ENCODE data around the gene CNOT2.
"Not testable (repeated sequence)": the region's sequence is repeated elsewhere in the genome, so short reads cannot be mapped to it uniquely, and the experiment has no call there.

DNA sequence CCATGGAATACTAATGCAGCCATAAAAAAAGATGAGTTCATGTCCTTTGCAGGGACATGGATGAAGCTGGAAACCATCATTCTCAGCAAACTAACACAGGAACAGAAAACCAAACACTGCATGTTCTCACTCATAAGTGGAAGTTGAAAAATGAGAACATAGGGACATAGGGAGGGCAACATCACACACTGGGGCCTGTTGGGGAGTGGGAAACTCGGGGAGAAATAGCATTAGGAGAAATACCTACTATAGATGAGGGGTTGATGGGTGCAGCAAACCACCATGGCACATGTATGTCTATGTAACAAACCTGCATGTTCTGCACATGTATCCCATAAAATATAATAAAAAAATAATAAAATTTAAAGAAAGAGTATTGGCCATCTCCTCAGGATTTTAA is 149.4 kb downstream of the CNOT2 start:
- TF ChIP-seq TAF1 (conservative IDR thresholded peaks at IDR 0.05); RAD21 (IDR thresholded peaks at IDR 0.05); GABPA (IDR thresholded peaks at IDR 0.05 in 1 of 2, conservative IDR thresholded peaks at IDR 0.05 in 1 of 2); JUND (IDR thresholded peaks at IDR 0.05): not testable (repeated sequence)
- TF ChIP-seq, protein P1, sequence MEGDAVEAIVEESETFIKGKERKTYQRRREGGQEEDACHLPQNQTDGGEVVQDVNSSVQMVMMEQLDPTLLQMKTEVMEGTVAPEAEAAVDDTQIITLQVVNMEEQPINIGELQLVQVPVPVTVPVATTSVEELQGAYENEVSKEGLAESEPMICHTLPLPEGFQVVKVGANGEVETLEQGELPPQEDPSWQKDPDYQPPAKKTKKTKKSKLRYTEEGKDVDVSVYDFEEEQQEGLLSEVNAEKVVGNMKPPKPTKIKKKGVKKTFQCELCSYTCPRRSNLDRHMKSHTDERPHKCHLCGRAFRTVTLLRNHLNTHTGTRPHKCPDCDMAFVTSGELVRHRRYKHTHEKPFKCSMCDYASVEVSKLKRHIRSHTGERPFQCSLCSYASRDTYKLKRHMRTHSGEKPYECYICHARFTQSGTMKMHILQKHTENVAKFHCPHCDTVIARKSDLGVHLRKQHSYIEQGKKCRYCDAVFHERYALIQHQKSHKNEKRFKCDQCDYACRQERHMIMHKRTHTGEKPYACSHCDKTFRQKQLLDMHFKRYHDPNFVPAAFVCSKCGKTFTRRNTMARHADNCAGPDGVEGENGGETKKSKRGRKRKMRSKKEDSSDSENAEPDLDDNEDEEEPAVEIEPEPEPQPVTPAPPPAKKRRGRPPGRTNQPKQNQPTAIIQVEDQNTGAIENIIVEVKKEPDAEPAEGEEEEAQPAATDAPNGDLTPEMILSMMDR (IDR thresholded peaks at IDR 0.05; ENCODE audit: low read depth, low read length, missing input control) = not testable (repeated sequence)
- TF ChIP-seq, protein P2, sequence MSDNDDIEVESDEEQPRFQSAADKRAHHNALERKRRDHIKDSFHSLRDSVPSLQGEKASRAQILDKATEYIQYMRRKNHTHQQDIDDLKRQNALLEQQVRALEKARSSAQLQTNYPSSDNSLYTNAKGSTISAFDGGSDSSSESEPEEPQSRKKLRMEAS (IDR thresholded peaks at IDR 0.05) = not testable (repeated sequence)

Data from liver (tissue), 3 donors.